Liver (tissue), 3 donors: Measurements from ENCODE around the gene OSER1.
"Not testable (repeated sequence)": the region's sequence is repeated elsewhere in the genome, so short reads cannot be mapped to it uniquely, and the experiment has no call there.

Experiments
- CTCF ChIP-seq: fragments of 150-350 bp; IDR thresholded peaks from 2 replicates; pipeline ENCODE4 v1.5.1; 2017; ENCODE audit warnings: improper control_type of control experiment, low read depth, low read length; ENCODE audit not compliant: missing input control
- GABPA ChIP-seq, 2 donors: IDR thresholded peaks in 1 of 2; conservative IDR thresholded peaks in 1 of 2; 2 replicates each; pipeline ENCODE4 v1.6.1; 2016; ENCODE audit warnings: antibody characterized with exemption in 2 of 2, mild to moderate bottlenecking in 1 of 2, moderate library complexity in 1 of 2
- JUND ChIP-seq, 2 donors: IDR thresholded peaks; 2 replicates each; pipeline ENCODE4 v1.6.1; 2016; ENCODE audit warnings: antibody characterized with exemption in 2 of 2
- MAX ChIP-seq: IDR thresholded peaks from 2 replicates; pipeline ENCODE4 v1.6.1; 2016; ENCODE audit warnings: antibody characterized with exemption
- REST ChIP-seq: IDR thresholded peaks from 2 replicates; pipeline ENCODE4 v1.6.1; 2016; ENCODE audit warnings: antibody characterized with exemption, mild to moderate bottlenecking
- YY1 ChIP-seq: IDR thresholded peaks from 2 replicates; pipeline ENCODE4 v1.6.1; 2016; ENCODE audit warnings: antibody characterized with exemption, mild to moderate bottlenecking
- donor health status: healthy.
- donor health status: healthy.

GRCh38 chr20:44232469-44232856, 21.9 kb upstream of the OSER1 start:
- TF ChIP-seq CTCF; MAX; YY1; GABPA (IDR thresholded peaks at IDR 0.05 in 1 of 2, conservative IDR thresholded peaks at IDR 0.05 in 1 of 2); REST; JUND (IDR thresholded peaks at IDR 0.05): not testable (repeated sequence)
